Caco-2 (cell line): ENCODE measurements around the gene CRYGD. TPM values are rescaled to one million over a fixed set of nuclear protein-coding genes. Genes with fewer than 3 reads are reported as not detected.
A peak's percentile ranks its signal among the peaks of the same experiment; 100 is the strongest.
"Not testable (repeated sequence)": the region's sequence is repeated elsewhere in the genome, so short reads cannot be mapped to it uniquely, and the experiment has no call there.

ENCODE experiments used
- BruUV-seq: library from RNA; stranded (reverse); fragments of 400-500 nt; replicated peaks from 2 replicates; lab custom pipeline; 2021; lab: Mats Ljungman, UMichigan
- CTCF ChIA-PET: fragments of 300-600 bp; sonication (Branson Sonifier 250); formaldehyde crosslinking; loops from one replicate; lab custom pipeline; 2022; ENCODE audit warnings: antibody characterized with exemption; lab: Charles Lee
- POLR2A ChIA-PET: fragments of 300-600 bp; sonication (Branson Sonifier 250); formaldehyde crosslinking; loops from one replicate; lab custom pipeline; 2022; ENCODE audit warnings: antibody characterized with exemption; lab: Charles Lee
- DNase-seq, 2 experiments: peaks; one replicate each; pipeline versions ENCODE4 v3.0.0 to v3.0.0-alpha.2; 2020 to 2022
- H3K27me3 ChIP-seq: replicated peaks from 2 replicates; pipeline ENCODE4 v1.6.0; 2011; ENCODE audit warnings: low read length; ENCODE audit not compliant: control insufficient read depth, insufficient read depth
- H3K36me3 ChIP-seq: 2 replicates; pipeline ENCODE4 v1.5.1; 2011; ENCODE audit warnings: low read length; ENCODE audit not compliant: control insufficient read depth, insufficient read depth
- H3K4me1 ChIP-seq: fragments of 250-450 bp; sonication (Bioruptor Pico); 2 replicates; pipeline ENCODE4 v1.5.1; 2020; ENCODE audit warnings: mild to moderate bottlenecking
- H3K4me3 ChIP-seq: 2 replicates; pipeline ENCODE4 v1.5.1; 2011; ENCODE audit warnings: low read depth, mild to moderate bottlenecking, control low read depth, low read length
- H3K9me3 ChIP-seq: fragments of 250-450 bp; sonication (Bioruptor Pico); 2 replicates; pipeline ENCODE4 v1.5.1; 2020; ENCODE audit warnings: mild to moderate bottlenecking, moderate library complexity
- H3K27ac Mint-ChIP-seq: one replicate; pipeline ENCODE4 v1.8.0; 2022; ENCODE audit warnings: mixed read lengths; ENCODE audit not compliant: unreplicated experiment
- H3K27me3 Mint-ChIP-seq: one replicate; pipeline ENCODE4 v1.8.0; 2022; ENCODE audit warnings: mixed read lengths; ENCODE audit not compliant: insufficient read depth, unreplicated experiment
- H3K36me3 Mint-ChIP-seq: one replicate; pipeline ENCODE4 v1.8.0; 2022; ENCODE audit warnings: mild to moderate bottlenecking, mixed read lengths; ENCODE audit not compliant: insufficient read depth, unreplicated experiment
- H3K4me1 Mint-ChIP-seq: one replicate; pipeline ENCODE4 v1.8.0; 2022; ENCODE audit warnings: low read depth, mixed read lengths; ENCODE audit not compliant: unreplicated experiment
- H3K4me3 Mint-ChIP-seq: one replicate; pipeline ENCODE4 v1.8.0; 2022; ENCODE audit warnings: mild to moderate bottlenecking, moderate library complexity, mixed read lengths; ENCODE audit not compliant: unreplicated experiment
- H3K9me3 Mint-ChIP-seq: one replicate; pipeline ENCODE4 v1.8.0; 2022; ENCODE audit warnings: mixed read lengths; ENCODE audit not compliant: unreplicated experiment
- CTCF ChIP-seq, 2 experiments: fragments of 200-600 bp in 1 of 2; IDR thresholded peaks; 1 replicate in 1 of 2; 2 replicates in 1 of 2; pipeline versions ENCODE4 v1.5.1 to v1.8.0; 2011 to 2022; ENCODE audit warnings: antibody characterized with exemption in 1 of 2, control low read depth in 1 of 2, inconsistent platforms in 1 of 2, low read depth in 1 of 2, low read length in 1 of 2, mild to moderate bottlenecking in 1 of 2, moderate library complexity in 1 of 2; ENCODE audit not compliant: insufficient read depth in 1 of 2, severe bottlenecking in 1 of 2, unreplicated experiment in 1 of 2
- intact Hi-C: fragments of 100-400 bp; cut with micrococcal nuclease; formaldehyde crosslinking; loops from one replicate; pipeline ENCODE4 v1.10.0; 2022; ENCODE audit not compliant: unreplicated experiment
- total RNA-seq: library from RNA; stranded (reverse); gene quantifications from 2 replicates; pipeline ENCODE4 v1.2.3, GENCODE V29; 2022

The CRYGD gene
- total RNA-seq, 1 experiment from 2014 or later, result not detected

- intact Hi-C loops, result loop anchor here (2.0 kb wide), 1 partner anchor 13 kb away; no protein-coding TSS in a partner anchor
- no peak overlapping the region for H3K4me3 ChIP-seq
- no peaks in the 10 kb centered on the region for H3K9me3 ChIP-seq
- H3K27ac Mint-ChIP-seq, result no peak overlapping the region
- POLR2A ChIA-PET, result no interaction called here
- CTCF ChIA-PET, result no interaction called here
- no TSS peak for BruUV-seq
- TF ChIP-seq CTCF (IDR thresholded peaks at IDR 0.05; ENCODE audit: insufficient read depth in 1 of 2, low read depth in 1 of 2, low read length in 1 of 2, severe bottlenecking in 1 of 2, unreplicated experiment in 1 of 2), result no peak
- H3K27me3 ChIP-seq, result no peaks in the 10 kb centered on the region
- no peaks in the 10 kb centered on the region for H3K4me1 ChIP-seq
- H3K27me3 Mint-ChIP-seq, result no peaks in the 10 kb centered on the region
- H3K36me3 ChIP-seq, result no peaks in the 10 kb centered on the region
- H3K4me1 Mint-ChIP-seq, result peaks cover 14% of the 10 kb centered on the region
- no peaks in the 10 kb centered on the region for H3K36me3 Mint-ChIP-seq
- no peaks in the 10 kb centered on the region for H3K9me3 Mint-ChIP-seq
- DNase-seq, result no peak
- H3K4me3 Mint-ChIP-seq, result no peak overlapping the region
Measured at GRCh38 chr2:208103616-208104015, 20.7 kb downstream of the CRYGD start.

- ChIA-PET CTCF (interaction anchor here (0.6 to 1.7 kb wide), 19 partner anchors 11 to 418 kb away, joined by 3 to 32 read pairs (median 4); partner anchors contain the start of genes FZD5, IDH1 and PIKFYVE), POLR2A (interaction anchor here (0.7 to 1.0 kb wide), 2 partner anchors 28 to 152 kb away, joined by 3 to 4 read pairs; no protein-coding TSS in a partner anchor)
- H3K27me3 ChIP-seq, result no peaks in the 10 kb centered on the region
- Mint-ChIP-seq H3K27ac (peak overlapping the region; percentile 23), H3K4me3 (no peak overlapping the region), H3K27me3 (no peaks in the 10 kb centered on the region), H3K36me3 (no peaks in the 10 kb centered on the region), H3K9me3 (no peaks in the 10 kb centered on the region), H3K4me1 (peaks cover 14% of the 10 kb centered on the region)
- no peaks in the 10 kb centered on the region for H3K4me1 ChIP-seq
- peak in 1 of 2 experiments; percentile 50 for DNase-seq
- no peaks in the 10 kb centered on the region for H3K9me3 ChIP-seq
- no peak overlapping the region for H3K4me3 ChIP-seq
- intact Hi-C loops, result loop anchor here (1.0 to 2.0 kb wide), 4 partner anchors 15 to 153 kb away; partner anchors contain the start of gene IDH1
- TF ChIP-seq CTCF (IDR thresholded peaks at IDR 0.05; ENCODE audit: insufficient read depth in 1 of 2, low read depth in 1 of 2, low read length in 1 of 2, severe bottlenecking in 1 of 2, unreplicated experiment in 1 of 2), result peak; percentile 58 to 69
- BruUV-seq, result no TSS peak
- H3K36me3 ChIP-seq, result no peaks in the 10 kb centered on the region
Measured at GRCh38 chr2:208101716-208102631, 22.4 kb downstream of the CRYGD start.

- H3K36me3 Mint-ChIP-seq, result no peaks in the 10 kb centered on the region
- no TSS peak for BruUV-seq
- TF ChIP-seq CTCF (IDR thresholded peaks at IDR 0.05; ENCODE audit: insufficient read depth in 1 of 2, low read depth in 1 of 2, low read length in 1 of 2, severe bottlenecking in 1 of 2, unreplicated experiment in 1 of 2), result no peak
- POLR2A ChIA-PET, result no interaction called here
- Histone ChIP-seq H3K9me3 (no peaks in the 10 kb centered on the region), H3K27me3 (no peaks in the 10 kb centered on the region), H3K4me3 (no peak overlapping the region), H3K36me3 (no peaks in the 10 kb centered on the region), H3K4me1 (no peaks in the 10 kb centered on the region)
- CTCF ChIA-PET, result interaction anchor here (1.0 kb wide), 1 partner anchor 155 kb away, joined by 3 read pairs; the partner anchor contains the start of gene IDH1
- no peak overlapping the region for H3K4me3 Mint-ChIP-seq
- intact Hi-C loops, result no loop called here
- H3K4me1 Mint-ChIP-seq, result peaks cover 14% of the 10 kb centered on the region
- H3K27ac Mint-ChIP-seq, result no peak overlapping the region
- H3K9me3 Mint-ChIP-seq, result no peaks in the 10 kb centered on the region
- no peak for DNase-seq
- H3K27me3 Mint-ChIP-seq, result no peaks in the 10 kb centered on the region
Measured at GRCh38 chr2:208099682-208100470, 24.4 kb downstream of the CRYGD start.

GRCh38 chr2:208098701-208099100 is 25.6 kb downstream of the CRYGD start:
- H3K27me3 Mint-ChIP-seq, H3K27ac Mint-ChIP-seq, DNase-seq, H3K36me3 Mint-ChIP-seq, intact Hi-C loops, H3K4me1 ChIP-seq, H3K4me3 Mint-ChIP-seq, H3K27me3 ChIP-seq, H3K36me3 ChIP-seq, BruUV-seq, H3K4me3 ChIP-seq, CTCF ChIA-PET, H3K9me3 ChIP-seq, POLR2A ChIA-PET, H3K9me3 Mint-ChIP-seq: not testable (repeated sequence)
- H3K4me1 Mint-ChIP-seq, result peaks cover 14% of the 10 kb centered on the region
